Large intestine (tissue), 3 donors: ENCODE results near the gene ANKMY1. TPM values are rescaled to one million over a fixed set of nuclear protein-coding genes. Genes with fewer than 3 reads are reported as not detected.
A peak's percentile ranks its signal among the peaks of the same experiment; 100 is the strongest.

Experiments used
- DNase-seq, 2 donors: peaks; one replicate each; pipeline versions ENCODE4 v3.0.0 to v3.0.0-alpha.2; 2013
- H3K27ac ChIP-seq: one replicate; pipeline ENCODE4 v1.5.1; 2013; ENCODE audit warnings: low read length
- H3K27me3 ChIP-seq: 2 replicates; pipeline ENCODE4 v1.6.1; 2013; ENCODE audit warnings: low read length; ENCODE audit not compliant: control insufficient read depth, insufficient read depth
- H3K36me3 ChIP-seq: 2 replicates; pipeline ENCODE4 v1.6.1; 2013; ENCODE audit warnings: low read length; ENCODE audit not compliant: control insufficient read depth, insufficient read depth
- H3K4me1 ChIP-seq: one replicate; pipeline ENCODE4 v1.6.1; 2013; ENCODE audit warnings: low read length; ENCODE audit not compliant: control insufficient read depth, insufficient read depth
- H3K4me3 ChIP-seq: one replicate; pipeline ENCODE4 v1.5.1; 2013; ENCODE audit warnings: low read length
- H3K9me3 ChIP-seq: one replicate; pipeline ENCODE4 v1.6.1; 2013; ENCODE audit warnings: mild to moderate bottlenecking, low read depth, low read length, moderate library complexity; ENCODE audit not compliant: control insufficient read depth
- WGBS: methylation state at CpG from one replicate; pipeline ENCODE4 v1.1.5; 2013; ENCODE audit warnings: low lambda C conversion rate; ENCODE audit not compliant: insufficient coverage; 5-methylcytosine and 5-hydroxymethylcytosine counted together
- polyA plus RNA-seq: library from polyadenylated mRNA; unstranded; fragments of 120-200 nt; gene quantifications from one replicate; pipeline ENCODE4 v1.2.1, GENCODE V29; 2013

The ANKMY1 gene
- polyA plus RNA-seq, 1 donor, result 14.0 TPM

- H3K27ac ChIP-seq, result peak overlapping the region; percentile 85
- H3K27me3 ChIP-seq, result no peaks in the 10 kb centered on the region
- peak overlapping the region; percentile 63 for H3K4me3 ChIP-seq
- peaks cover 50% of the 10 kb centered on the region for H3K4me1 ChIP-seq
- peaks cover 4% of the 10 kb centered on the region for H3K36me3 ChIP-seq
- DNase-seq, result peak; percentile 98 to 99
- WGBS, result no CpG with 5 or more reads among the region's 101 CpGs
- no peaks in the 10 kb centered on the region for H3K9me3 ChIP-seq
Observed at GRCh38 chr2:240560480-240561324, 2.9 kb upstream of the ANKMY1 start.

GRCh38 chr2:240560084-240560479, 2.3 kb upstream of the ANKMY1 start, which contains the start of gene DUSP28:
DUSP28 (plus strand) TSS chr2:240560357; CDS start chr2:240560685, 328 bp downstream.
- Histone ChIP-seq H3K4me1 (peaks cover 44% of the 10 kb centered on the region), H3K27ac (peak within 1 kb of the TSS; percentile 85), H3K27me3 (no peaks in the 10 kb centered on the region), H3K4me3 (peak within 1 kb of the TSS; percentile 63), H3K9me3 (no peaks in the 10 kb centered on the region), H3K36me3 (peaks cover 4% of the 10 kb centered on the region)
- 50% methylated on average over 1 of the region's 39 CpGs for WGBS
- DNase-seq, result peak; percentile 91 to 96

DNA sequence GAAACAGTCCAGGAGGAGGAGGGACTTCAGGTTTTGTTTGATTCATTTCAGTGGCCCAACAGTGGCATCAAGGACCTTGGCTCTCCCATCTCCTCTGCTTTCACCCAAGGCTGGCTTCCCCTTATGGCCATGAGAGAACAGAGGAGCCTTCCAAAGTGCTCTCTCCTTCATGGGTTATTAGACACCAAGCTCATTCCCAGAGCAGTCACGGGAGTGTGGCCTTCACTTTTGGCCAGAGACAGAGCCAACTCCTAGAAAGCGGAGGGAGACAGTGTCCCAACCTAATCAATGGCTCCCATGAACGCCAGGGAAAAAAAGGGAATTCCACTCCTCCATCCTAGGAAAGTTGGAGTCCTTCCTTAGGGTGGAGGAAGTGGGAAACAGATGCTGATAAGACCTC, 1.5 kb upstream of the ANKMY1 start:
- Histone ChIP-seq H3K27me3 (no peaks in the 10 kb centered on the region), H3K4me3 (no peak overlapping the region), H3K9me3 (no peaks in the 10 kb centered on the region), H3K4me1 (peaks cover 37% of the 10 kb centered on the region), H3K36me3 (peaks cover 4% of the 10 kb centered on the region), H3K27ac (no peak overlapping the region)
- WGBS, result 80% methylated on average over 1 of the region's 3 CpGs
- DNase-seq, result no peak

DNA sequence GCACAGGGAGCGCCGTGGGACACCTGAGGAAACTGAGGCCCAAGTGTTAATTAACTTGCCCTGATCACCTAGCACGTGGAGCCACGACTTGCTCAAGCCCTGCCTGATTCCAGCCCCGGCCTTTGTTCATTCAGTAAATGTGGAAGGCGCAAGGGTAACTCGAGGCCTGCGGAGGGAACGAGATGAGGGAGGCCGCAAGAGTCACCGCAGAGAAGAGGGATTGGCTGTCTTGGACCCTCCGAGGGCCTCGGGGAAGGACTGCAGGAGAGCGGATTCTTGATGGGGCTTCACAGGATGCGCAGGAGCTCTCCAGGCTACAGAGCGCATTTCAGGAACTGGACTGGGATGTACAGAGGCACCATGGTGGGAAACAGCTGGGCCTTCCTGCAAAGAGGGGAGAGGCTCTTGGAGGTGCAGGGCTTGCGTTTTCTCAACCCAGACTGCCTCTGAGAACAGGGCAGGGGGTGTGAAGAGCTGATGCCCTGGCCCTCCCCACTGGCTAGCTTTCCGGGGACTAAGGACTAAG, 511 bp upstream of the ANKMY1 start:
- DNase-seq, result no peak
- H3K4me1 ChIP-seq, result peaks cover 37% of the 10 kb centered on the region
- no peaks in the 10 kb centered on the region for H3K27me3 ChIP-seq
- H3K4me3 ChIP-seq, result peak overlapping the region; percentile 31
- no peak overlapping the region for H3K27ac ChIP-seq
- WGBS, result no CpG with 5 or more reads among the region's 18 CpGs
- H3K36me3 ChIP-seq, result peaks cover 9% of the 10 kb centered on the region
- H3K9me3 ChIP-seq, result no peaks in the 10 kb centered on the region

DNA sequence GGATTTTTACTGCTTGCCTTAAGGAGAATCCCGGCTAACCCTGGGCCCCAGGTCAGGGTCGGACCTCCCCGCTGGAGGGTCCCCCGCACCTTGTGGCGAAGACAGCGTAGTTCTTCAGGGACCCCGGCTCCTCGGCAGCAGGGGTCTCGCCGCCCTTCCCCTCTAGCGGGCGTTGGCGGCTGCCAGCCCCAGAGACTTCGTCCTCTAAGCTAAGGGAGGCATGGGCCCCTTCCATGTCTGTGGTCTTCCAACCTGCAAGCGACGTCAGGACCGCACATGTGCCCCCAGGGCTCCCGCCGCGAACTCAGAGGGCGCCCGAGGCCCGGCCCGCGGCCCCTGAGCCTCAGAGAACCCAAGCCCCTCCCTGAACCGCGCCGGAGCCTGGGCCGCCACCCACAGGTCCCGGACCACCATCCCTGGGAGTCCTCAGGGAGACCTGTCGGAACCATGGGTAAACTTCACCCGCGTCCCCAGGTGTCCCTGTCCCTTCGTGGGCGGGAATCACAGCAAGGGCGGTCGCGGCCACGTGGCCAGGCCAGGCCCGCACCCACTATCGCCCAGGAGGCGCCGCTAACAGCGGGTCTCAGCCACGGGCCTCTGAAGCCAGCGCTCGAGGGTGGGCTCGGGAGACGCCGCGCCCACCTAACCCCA, 562 bp downstream of the ANKMY1 start:
- H3K36me3 ChIP-seq, result peaks cover 14% of the 10 kb centered on the region
- no peaks in the 10 kb centered on the region for H3K9me3 ChIP-seq
- H3K27me3 ChIP-seq, result no peaks in the 10 kb centered on the region
- H3K4me1 ChIP-seq, result peaks cover 37% of the 10 kb centered on the region
- peak in 1 of 2 donors; percentile 30 for DNase-seq
- peak overlapping the region; percentile 31 for H3K4me3 ChIP-seq
- no peak overlapping the region for H3K27ac ChIP-seq
- WGBS, result no CpG with 5 or more reads among the region's 51 CpGs

- H3K4me1 ChIP-seq, result peaks cover 33% of the 10 kb centered on the region
- H3K27ac ChIP-seq, result no peak overlapping the region
- H3K9me3 ChIP-seq, result no peaks in the 10 kb centered on the region
- peaks cover 19% of the 10 kb centered on the region for H3K36me3 ChIP-seq
- no CpG with 5 or more reads among the region's 9 CpGs for WGBS
- DNase-seq, result peak in 1 of 2 donors; percentile 45
- H3K27me3 ChIP-seq, result no peaks in the 10 kb centered on the region
- peak overlapping the region; percentile 31 for H3K4me3 ChIP-seq
Observed at GRCh38 chr2:240556553-240557100, 1.2 kb downstream of the ANKMY1 start.

- Histone ChIP-seq H3K4me1 (peaks cover 31% of the 10 kb centered on the region), H3K9me3 (no peaks in the 10 kb centered on the region), H3K4me3 (no peak overlapping the region), H3K36me3 (peaks cover 25% of the 10 kb centered on the region), H3K27me3 (no peaks in the 10 kb centered on the region), H3K27ac (no peak overlapping the region)
- DNase-seq, result no peak
- no CpG with 5 or more reads among the region's 16 CpGs for WGBS
Observed at GRCh38 chr2:240555541-240556250, 2.1 kb downstream of the ANKMY1 start.

DNA sequence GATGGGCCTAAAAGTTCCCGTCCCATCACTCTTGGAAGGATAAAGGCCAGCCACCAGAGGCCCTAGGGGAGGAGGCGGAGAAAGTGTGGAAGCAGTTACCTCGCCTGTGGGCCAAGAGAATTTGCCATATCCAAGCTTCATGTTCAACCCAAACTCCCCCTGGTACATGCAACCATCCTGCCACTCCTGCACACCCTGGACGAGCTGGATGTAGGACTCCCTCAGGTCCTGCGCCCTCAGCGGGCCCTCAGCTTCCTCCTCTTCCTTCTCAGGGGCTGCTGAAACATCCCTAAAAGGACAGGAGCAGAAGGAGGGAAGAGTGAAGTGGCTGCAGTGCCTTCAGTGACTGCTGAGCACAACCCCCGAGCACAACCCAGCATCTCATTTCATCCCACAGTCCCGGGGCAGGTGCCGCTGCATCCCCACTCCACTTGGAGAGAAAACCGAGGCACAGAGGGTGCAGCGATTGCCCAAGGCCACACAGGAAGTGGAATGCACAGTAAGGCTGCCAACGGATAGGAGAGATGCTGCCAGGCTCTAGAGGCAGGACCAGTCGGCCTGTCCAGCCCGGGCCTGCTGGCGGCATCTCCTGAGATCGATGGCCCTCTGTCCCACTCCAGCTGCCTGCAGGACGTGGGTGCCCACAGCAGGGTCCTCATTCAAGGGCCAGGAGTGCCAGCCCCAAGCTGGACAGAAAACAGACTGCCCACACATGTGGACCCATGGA, 2.9 kb downstream of the ANKMY1 start:
- Histone ChIP-seq H3K4me3 (no peak overlapping the region), H3K27me3 (no peaks in the 10 kb centered on the region), H3K36me3 (peaks cover 26% of the 10 kb centered on the region), H3K4me1 (peaks cover 31% of the 10 kb centered on the region), H3K9me3 (no peaks in the 10 kb centered on the region), H3K27ac (no peak overlapping the region)
- WGBS, result no CpG with 5 or more reads among the region's 17 CpGs
- DNase-seq, result no peak

GRCh38 chr2:240553956-240554480, 3.8 kb downstream of the ANKMY1 start:
- Histone ChIP-seq H3K4me1 (peaks cover 23% of the 10 kb centered on the region), H3K27me3 (no peaks in the 10 kb centered on the region), H3K9me3 (no peaks in the 10 kb centered on the region), H3K36me3 (peaks cover 23% of the 10 kb centered on the region), H3K4me3 (no peak overlapping the region), H3K27ac (no peak overlapping the region)
- no CpG with 5 or more reads among the region's 7 CpGs for WGBS
- no peak for DNase-seq
